Ascending aorta (tissue), 2 donors: ENCODE measurements around the gene KCNQ1. TPM values are rescaled to one million over a fixed set of nuclear protein-coding genes. Genes with fewer than 3 reads are reported as not detected.

Experiments
- DNase-seq, 2 donors: peaks; one replicate each; pipeline ENCODE4 v3.0.0-alpha.2; 2019; ENCODE audit warnings: low spot score in 2 of 2
- H3K27ac ChIP-seq, 2 donors: fragments of 200-600 bp; sonication (generic); one replicate each; pipeline ENCODE4 v1.5.1; 2016 to 2017; ENCODE audit warnings: mild to moderate bottlenecking in 1 of 2
- H3K27me3 ChIP-seq: fragments of 200-600 bp; sonication (generic); one replicate; pipeline ENCODE4 v1.5.1; 2017
- H3K36me3 ChIP-seq, 2 donors: fragments of 200-600 bp; sonication (generic); one replicate each; pipeline ENCODE4 v1.5.1; 2016
- H3K4me1 ChIP-seq, 2 donors: fragments of 200-600 bp; sonication (generic); one replicate each; pipeline ENCODE4 v1.5.1; 2016 to 2017; ENCODE audit warnings: mild to moderate bottlenecking in 1 of 2
- H3K4me3 ChIP-seq, 2 donors: fragments of 200-600 bp; sonication (generic); one replicate each; pipeline ENCODE4 v1.5.1; 2016 to 2017; ENCODE audit warnings: mild to moderate bottlenecking in 1 of 2
- H3K9me3 ChIP-seq, 2 donors: fragments of 200-600 bp; sonication (generic); one replicate each; pipeline ENCODE4 v1.5.1; 2016
- CTCF ChIP-seq, 3 experiments: fragments of 200-600 bp in 2 of 3; fragments of 450-650 bp in 1 of 3; sonication (generic) in 2 of 3; IDR thresholded peaks; one replicate each; pipeline ENCODE4 v1.5.1; 2016 to 2019; ENCODE audit warnings: antibody characterized with exemption in 3 of 3, mild to moderate bottlenecking in 1 of 3, moderate library complexity in 1 of 3
- intact Hi-C: fragments of 100-400 bp; cut with DNase I; formaldehyde crosslinking; loops from one replicate; pipeline ENCODE4 v1.15.1; 2023
- total RNA-seq: library from RNA; depleted of rRNA; stranded (reverse); fragments of >200 nt; gene quantifications from one replicate; pipeline ENCODE4 v1.1.0, GENCODE V29; 2016

KCNQ1 gene
- total RNA-seq, 1 donor from 2014 or later = 2.3 TPM

- Histone ChIP-seq H3K4me1 (no peaks in the 10 kb centered on the region), H3K9me3 (no peaks in the 10 kb centered on the region), H3K27me3 (no peaks in the 10 kb centered on the region), H3K27ac (no peak overlapping the region), H3K4me3 (no peak overlapping the region), H3K36me3 (no peaks in the 10 kb centered on the region)
- intact Hi-C loops = no loop called here
- peak; percentile 3 to 52 for DNase-seq
- no peak for TF ChIP-seq CTCF (IDR thresholded peaks at IDR 0.05)
These were observed 137.6 kb downstream of the KCNQ1 start for GRCh38 chr11:2582351-2582945.

- H3K9me3 ChIP-seq = no peaks in the 10 kb centered on the region
- no peaks in the 10 kb centered on the region for H3K36me3 ChIP-seq
- no peaks in the 10 kb centered on the region for H3K4me1 ChIP-seq
- no peak overlapping the region for H3K4me3 ChIP-seq
- H3K27ac ChIP-seq = no peak overlapping the region
- no peak for TF ChIP-seq CTCF (IDR thresholded peaks at IDR 0.05)
- intact Hi-C loops = no loop called here
- DNase-seq = peak; percentile 4 to 33
- no peaks in the 10 kb centered on the region for H3K27me3 ChIP-seq
These were observed 138.3 kb downstream of the KCNQ1 start for GRCh38 chr11:2582946-2583604.

GRCh38 chr11:2583605-2583958, 138.8 kb downstream of the KCNQ1 start:
- intact Hi-C loops = no loop called here
- H3K4me1 ChIP-seq = no peaks in the 10 kb centered on the region
- TF ChIP-seq CTCF (IDR thresholded peaks at IDR 0.05) = no peak
- H3K27me3 ChIP-seq = no peaks in the 10 kb centered on the region
- no peak overlapping the region for H3K27ac ChIP-seq
- DNase-seq = peak in 1 of 2 donors; percentile 1
- H3K36me3 ChIP-seq = no peaks in the 10 kb centered on the region
- H3K9me3 ChIP-seq = no peaks in the 10 kb centered on the region
- no peak overlapping the region for H3K4me3 ChIP-seq

- no peaks in the 10 kb centered on the region for H3K4me1 ChIP-seq
- H3K27ac ChIP-seq = no peak overlapping the region
- no peak overlapping the region for H3K4me3 ChIP-seq
- H3K36me3 ChIP-seq = no peaks in the 10 kb centered on the region
- DNase-seq = no peak
- no peaks in the 10 kb centered on the region for H3K27me3 ChIP-seq
- no peaks in the 10 kb centered on the region for H3K9me3 ChIP-seq
- no peak for TF ChIP-seq CTCF (IDR thresholded peaks at IDR 0.05)
- intact Hi-C loops = no loop called here
These were observed 139.6 kb downstream of the KCNQ1 start for GRCh38 chr11:2584434-2584811.

- Histone ChIP-seq H3K27ac (no peak overlapping the region), H3K4me3 (no peak overlapping the region), H3K4me1 (no peaks in the 10 kb centered on the region), H3K27me3 (no peaks in the 10 kb centered on the region), H3K9me3 (no peaks in the 10 kb centered on the region), H3K36me3 (no peaks in the 10 kb centered on the region)
- TF ChIP-seq CTCF (IDR thresholded peaks at IDR 0.05) = no peak
- DNase-seq = peak; percentile 6 to 55
- intact Hi-C loops = no loop called here
These were observed 140.2 kb downstream of the KCNQ1 start for GRCh38 chr11:2584812-2585565.
